CD4-positive, alpha-beta T cell treated with Interleukin-1 beta for 1 hour (primary cell): ENCODE measurements around the gene HDLBP.
"Not testable (repeated sequence)": the region's sequence is repeated elsewhere in the genome, so short reads cannot be mapped to it uniquely, and the experiment has no call there.

Experiments
- DNase-seq, 2 donors: peaks; one replicate each; pipeline ENCODE4 v3.0.0-alpha.2; 2020 to 2022

Gene HDLBP

GRCh38 chr2:241304039-241304670 is 11.3 kb downstream of the HDLBP start:
- no peak for DNase-seq

DNA sequence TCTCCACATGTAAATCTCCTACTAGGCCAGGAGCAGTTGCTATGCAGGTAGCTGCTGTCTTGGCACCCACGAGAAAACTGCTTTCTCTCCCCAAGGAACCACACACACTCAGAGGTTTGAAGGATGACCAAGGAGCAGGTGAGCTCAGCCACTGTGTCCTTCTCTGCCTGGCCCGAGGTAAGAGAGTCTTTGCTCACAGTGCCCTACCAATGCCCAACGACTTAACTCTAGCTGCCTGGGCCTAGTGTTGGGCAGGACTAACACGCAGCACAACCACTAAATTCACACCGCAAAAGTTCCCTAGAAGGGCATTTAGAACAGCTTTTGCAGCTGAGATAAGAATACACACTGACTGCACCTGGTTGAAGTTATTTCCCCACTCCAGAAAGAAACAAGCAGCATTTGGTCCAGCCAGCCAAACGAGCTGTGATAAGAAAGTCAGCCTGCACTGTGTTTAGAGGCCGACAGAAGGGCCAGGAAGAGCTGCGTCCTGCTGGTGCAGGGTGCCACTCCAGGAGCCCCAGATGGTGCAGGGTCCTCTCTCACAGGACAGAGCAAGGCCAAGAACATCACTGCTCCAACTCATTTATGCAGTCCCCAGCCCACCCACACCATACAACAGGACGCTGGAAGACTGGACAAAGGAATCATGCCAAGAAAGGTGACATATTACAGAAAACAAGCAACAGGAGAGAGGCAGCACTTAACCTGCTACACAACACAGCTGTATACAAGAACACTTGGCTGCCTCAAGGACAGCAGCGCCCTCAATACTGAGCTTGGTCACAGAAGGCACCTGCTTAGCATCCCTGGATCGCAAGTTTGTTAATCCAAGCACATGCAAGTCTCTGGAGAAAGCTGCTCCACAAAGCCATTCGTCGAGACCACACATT is 12.5 kb downstream of the HDLBP start:
- DNase-seq, result no peak

GRCh38 chr2:241302083-241302482 is 13.4 kb downstream of the HDLBP start:
- DNase-seq, result no peak

DNA sequence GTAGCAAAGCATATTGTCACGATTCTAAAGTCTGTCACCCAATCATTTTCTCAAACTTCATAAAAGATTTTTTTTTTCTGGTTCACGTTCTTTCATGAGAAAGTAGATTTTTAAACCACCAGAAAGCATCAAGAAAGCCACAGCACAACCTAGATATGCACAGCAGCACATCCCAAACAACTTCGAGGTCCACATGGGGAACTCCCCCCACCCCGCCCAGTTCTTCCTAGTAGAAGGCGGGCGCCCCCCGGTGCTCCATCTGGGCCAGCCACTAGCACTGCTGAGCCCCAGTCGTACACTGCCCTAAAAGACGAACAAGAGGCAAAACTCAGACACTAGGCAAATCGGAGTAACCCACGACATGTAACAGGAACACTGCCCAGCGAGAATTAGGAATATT is 15.5 kb downstream of the HDLBP start:
- peak; percentile 44 to 56 for DNase-seq

- peak in 1 of 2 donors; percentile 48 for DNase-seq
Measured at GRCh38 chr2:241298673-241299072, 16.8 kb downstream of the HDLBP start.

DNA sequence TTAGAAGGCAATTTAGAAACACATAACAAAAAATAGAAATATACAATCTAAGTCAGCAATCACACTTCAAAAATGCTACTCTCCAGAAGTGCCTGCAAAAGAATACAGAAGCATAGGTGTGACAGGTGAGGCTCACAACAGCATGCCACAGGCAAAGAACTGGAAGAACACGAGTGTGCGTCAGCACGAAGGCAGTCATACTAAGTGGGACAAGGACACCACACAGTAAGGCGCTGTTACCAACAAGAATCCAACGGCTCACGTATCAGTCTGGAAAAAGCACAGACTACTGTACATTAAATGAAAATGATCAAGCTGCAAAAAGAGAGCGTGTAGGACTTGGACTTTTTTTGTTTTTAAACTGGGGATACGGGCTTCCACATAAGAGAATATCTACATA is 18.7 kb downstream of the HDLBP start:
- DNase-seq, result no peak

DNA sequence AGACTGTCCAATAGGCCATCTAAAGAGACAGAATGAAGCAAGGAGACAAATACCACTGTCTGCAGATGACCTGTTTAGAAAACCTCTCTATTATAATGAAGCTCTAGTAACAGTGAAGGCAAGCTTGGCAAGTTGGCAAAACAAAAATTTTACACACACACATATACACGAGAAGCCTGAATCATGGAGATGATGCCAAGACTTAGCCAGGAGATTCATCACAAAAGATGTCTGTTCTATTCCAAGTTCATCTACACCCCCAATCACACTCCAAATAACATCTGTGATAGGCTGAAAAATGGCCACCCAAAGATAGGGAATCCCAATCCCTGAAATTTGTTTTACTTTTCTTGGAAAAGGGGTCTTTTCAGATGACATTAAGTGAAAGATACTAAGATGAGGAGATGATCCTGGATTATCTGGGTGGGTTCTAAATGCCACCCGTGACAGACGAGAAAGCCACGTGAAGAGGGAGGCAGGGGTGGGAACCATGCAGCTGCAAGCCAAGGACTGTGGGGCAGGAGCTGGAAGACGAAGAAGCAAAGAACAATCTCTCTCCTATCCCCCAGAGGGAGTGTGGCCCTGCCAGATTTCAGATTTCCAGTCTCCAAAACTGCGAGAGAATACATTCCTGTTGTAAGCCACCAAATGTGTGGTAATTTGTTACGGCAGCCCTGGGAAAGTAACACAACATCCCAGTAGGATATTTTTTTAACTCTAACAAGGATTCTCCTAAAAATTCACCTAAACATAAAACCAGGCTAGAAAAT is 20.0 kb downstream of the HDLBP start:
- no peak for DNase-seq

- DNase-seq, result not testable (repeated sequence)
Measured at GRCh38 chr2:241293378-241293797, 22.1 kb downstream of the HDLBP start.

DNA sequence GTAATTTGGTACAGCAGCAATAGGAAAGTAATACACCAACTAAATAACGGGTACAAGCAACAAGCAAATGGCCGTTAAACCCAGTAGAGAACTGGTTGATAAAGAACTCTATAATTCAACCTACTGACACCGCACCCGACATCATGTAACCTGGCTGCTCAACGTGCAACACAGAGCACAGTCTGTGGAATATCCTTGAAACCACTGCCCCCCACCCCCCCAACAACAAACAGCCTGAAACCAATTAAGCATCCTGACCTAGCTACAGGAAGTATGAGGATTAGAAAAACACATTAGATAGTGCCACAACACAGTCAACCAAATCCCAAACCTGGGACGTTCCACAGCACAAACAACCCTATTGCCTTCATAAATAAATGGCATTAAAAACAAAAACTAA is 23.5 kb downstream of the HDLBP start:
- DNase-seq, result no peak

DNA sequence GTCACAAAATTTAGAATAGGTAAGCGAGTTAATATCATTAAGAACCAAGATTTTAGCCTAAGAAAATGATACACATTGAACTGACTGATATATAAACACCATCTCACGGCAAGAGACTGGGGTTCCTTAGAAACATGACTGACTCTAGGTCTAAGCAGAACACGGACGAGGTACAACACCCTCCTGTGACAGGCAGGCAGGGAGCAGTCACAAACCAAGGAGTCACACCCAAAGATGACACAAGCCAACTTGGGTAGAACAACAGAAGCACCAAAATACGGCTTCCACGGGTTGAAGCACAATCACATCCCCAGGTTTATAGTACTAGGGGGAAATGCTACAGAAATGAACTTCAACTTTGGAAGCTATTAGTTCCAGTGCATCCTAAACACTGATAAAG is 24.3 kb downstream of the HDLBP start:
- DNase-seq, result no peak

GRCh38 chr2:241289597-241289996 is 25.9 kb downstream of the HDLBP start:
- DNase-seq, result no peak

DNA sequence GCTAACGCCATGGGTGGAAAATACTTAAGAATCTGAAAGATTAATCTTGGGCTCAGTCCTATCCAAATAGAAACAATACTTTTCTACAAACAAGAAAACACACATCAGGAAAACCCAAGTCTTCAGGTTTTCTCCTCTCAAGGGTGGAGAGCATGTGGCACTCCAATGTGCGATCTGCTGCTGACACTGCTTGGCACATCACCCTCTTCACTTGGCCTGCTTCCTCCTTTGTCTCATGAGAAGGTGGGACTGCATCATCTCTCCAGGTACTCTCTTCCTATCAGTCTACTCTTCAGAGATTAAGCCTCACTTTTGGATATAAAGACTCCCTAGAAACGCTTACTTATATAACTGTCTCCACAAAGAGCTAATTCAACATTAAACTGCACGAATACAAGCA is 26.4 kb downstream of the HDLBP start:
- DNase-seq, result no peak

DNA sequence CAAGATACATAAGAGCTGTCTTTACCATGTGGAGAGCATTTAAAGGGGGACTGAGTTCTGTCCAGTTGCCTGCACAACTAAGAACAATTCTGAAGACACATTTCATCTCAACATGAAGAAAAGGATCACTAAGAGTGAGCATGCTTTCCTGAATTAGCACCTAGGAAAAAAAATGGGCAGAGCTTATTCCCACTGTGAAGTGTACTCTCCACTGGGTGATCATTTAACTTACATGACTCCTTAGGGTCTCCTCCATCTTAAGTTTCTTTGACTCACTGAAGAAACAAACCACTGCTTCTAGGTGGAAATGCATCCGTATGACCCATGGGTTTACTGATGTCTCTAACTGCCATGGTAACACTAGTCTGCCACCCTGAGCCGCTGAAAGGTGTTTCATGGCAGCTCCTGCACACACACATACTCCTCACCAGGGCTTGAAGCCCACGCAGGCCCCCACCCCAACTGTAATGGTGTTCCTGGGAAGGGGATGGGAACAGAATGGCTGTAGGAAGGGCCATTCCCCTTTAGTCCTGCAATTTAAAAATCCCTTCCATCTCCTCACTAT is 27.1 kb downstream of the HDLBP start:
- no peak for DNase-seq

DNA sequence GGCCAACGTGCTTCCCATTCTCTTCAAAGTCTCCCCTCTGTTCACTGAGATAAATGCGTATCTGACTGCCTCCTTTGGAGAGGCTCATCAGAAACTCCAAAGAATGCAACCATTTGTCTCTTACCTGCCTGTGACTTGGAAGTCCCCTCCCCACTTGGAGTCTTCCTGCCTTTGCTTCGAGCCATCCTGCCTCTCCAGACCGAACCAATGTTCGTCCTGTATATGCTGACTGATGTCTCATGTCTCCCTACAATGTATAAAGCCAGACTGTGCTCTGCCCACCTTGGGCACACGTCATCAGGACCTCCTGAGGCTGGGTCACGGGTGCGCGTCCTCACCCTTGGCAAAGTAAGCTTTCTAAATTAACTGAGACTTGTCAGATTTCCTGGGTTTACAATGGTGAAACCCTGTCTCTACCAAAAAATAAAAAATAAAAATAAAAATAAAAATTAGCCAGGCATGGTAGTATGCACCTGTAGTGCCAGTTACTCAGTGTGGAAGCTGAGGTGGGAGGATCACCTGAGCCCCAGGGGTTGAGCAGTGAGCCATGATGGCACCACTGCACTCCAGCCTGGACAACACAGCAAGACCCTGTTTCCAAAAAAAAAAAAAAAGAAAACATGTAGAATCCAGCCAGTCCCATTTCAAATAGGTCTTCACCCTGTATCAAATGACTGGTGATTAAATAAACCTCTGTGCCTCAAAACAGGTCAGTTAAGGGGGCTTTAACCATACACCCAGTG is 29.0 kb downstream of the HDLBP start:
- no peak for DNase-seq

GRCh38 chr2:241285596-241285995 is 29.9 kb downstream of the HDLBP start:
- DNase-seq, result no peak

DNA sequence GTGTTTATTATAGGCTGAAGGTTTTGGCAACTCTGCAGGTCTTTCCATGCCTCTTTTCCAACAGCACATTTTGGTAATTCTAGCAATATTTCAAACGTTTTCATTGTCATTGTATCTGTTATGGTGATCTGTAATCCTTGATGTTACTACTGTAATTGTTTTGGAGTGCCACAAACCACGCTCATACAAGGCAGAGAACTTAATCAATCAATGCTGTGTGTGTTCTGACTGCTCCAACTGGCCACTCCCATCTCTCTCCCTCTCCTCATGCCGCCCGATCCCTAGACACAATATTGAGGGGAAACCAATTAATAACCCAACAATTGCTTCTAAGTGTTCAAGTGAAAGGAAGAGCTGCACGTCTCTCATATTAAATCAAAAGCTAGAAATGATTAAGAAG is 32.9 kb downstream of the HDLBP start:
- no peak for DNase-seq

DNA sequence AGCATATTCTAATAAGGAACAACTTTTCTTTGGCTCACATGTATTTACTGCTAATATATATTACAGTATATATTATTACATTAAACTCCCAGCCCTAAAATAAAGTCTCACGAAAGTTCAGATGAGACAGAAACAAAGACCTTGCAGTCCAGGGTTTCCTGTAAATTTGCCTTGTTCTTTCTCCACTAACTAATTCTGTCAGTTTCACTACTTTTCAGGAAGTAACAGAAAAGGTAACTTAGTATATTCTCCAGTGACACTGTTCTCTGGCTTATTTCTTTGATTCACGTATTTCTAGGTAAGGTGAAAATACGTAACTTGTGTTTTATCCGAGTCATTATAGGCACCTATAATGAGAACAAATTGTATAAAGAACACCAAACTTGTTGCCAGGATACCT is 35.2 kb downstream of the HDLBP start:
- DNase-seq, result no peak

DNA sequence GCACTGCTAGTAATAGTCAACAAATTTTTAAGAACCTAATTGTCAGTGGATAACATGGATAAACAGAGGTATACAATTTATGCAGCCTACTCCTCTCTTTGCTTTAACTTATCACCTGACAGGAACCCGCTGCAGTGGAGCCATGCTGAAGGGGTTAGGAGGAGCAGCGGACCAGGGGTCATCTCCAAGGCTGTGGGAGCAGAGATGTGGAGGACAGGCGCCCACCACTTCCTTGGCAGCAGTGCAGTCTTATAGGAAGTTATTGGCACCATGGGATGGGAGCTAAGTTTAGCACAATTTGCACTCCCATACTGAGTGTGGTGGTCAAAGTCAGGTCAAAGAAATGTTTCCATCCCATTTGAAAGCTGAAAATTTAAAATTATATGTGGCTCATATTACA is 35.6 kb downstream of the HDLBP start:
- DNase-seq, result no peak

DNA sequence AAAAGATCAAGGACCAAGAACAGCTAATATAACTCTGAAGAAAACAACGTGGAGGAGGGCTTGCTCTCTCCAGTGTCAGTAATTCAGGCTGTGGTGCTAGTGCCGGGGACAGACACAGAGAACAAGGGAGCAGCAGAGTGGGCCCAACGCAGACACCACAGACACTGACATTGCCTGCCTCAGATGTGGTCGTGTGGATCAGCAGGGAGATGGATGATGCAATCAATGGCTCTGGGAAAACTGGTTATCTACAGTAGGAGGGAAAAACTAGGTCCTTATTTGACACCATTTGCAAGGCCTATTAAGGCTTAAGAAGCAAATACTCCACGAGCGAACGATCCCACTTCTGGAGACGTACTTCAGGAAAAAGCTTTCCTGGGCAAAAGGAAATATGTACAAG is 36.1 kb downstream of the HDLBP start:
- no peak for DNase-seq

GRCh38 chr2:241278306-241278705 is 37.2 kb downstream of the HDLBP start:
- not testable (repeated sequence) for DNase-seq

DNA sequence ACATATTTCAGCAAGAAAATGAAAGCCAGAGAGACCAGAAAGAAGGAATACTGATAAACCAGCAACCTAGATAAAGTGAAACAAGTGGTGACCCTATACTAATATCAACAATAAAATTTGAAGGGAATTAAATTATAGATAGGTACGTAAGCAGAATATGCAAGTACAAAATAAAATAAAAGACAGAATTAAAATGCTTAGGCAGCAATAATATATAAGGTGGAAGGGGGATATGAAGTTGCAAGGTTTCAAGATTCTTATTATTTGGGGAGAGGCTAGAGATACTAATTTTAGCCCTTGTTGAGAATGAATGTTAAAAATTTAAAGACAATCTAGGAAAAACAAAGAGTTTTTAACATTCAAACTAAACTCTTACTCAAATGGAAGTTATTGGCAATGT is 39.6 kb downstream of the HDLBP start:
- no peak for DNase-seq

DNA sequence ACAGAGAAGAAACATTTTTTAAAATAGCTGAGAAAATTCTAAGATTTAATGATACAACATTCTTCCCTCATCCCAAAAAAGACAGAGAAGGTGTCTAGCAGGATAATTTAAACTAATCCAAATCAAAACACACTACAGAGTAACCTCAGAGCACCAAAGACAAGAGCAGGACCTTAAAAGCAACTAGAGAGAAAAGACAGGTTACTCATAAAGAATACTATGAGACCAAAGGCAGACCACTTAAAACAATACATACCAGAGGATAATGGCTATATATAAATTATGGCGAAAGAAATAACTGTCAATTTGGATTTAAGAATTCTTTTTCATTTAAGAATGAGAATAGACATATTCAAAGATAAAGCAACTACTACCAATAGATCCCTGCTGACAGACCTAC is 40.0 kb downstream of the HDLBP start:
- no peak for DNase-seq

- DNase-seq, result no peak
Measured at GRCh38 chr2:241274127-241274526, 41.3 kb downstream of the HDLBP start.
